ENCODE measurements around the gene PSPN.
"Not testable (repeated sequence)": the region's sequence is repeated elsewhere in the genome, so short reads cannot be mapped to it uniquely, and the experiment has no call there.

Gene PSPN

DNA sequence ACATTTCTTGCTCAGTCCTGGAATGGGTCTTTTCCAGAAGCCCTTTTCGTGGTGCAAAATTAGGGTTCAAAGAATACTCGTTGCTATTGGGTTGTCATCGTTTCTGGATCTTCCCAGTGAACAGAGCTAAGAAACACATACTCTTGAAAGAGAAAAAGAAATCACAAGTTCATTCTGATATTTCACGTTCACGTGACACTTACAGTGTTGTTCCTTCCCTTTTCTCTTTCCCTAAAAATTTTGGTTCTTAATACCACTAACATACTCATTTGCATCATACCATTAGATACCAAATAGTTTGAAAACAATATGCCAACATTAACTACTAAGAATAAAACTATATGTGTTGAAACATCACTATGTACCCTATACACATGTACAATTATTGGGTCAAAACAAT, 30.7 kb upstream of the PSPN start:
- no peak for DNase-seq

GRCh38 chr19:6402837-6403608, 27.3 kb upstream of the PSPN start:
- peak in 52 of 56 donors; percentile 17 to 93 (median 68) for DNase-seq

GRCh38 chr19:6402058-6402457, 26.3 kb upstream of the PSPN start:
- DNase-seq: no peak

GRCh38 chr19:6400062-6400944, 24.6 kb upstream of the PSPN start:
- not testable (repeated sequence) for DNase-seq

DNA sequence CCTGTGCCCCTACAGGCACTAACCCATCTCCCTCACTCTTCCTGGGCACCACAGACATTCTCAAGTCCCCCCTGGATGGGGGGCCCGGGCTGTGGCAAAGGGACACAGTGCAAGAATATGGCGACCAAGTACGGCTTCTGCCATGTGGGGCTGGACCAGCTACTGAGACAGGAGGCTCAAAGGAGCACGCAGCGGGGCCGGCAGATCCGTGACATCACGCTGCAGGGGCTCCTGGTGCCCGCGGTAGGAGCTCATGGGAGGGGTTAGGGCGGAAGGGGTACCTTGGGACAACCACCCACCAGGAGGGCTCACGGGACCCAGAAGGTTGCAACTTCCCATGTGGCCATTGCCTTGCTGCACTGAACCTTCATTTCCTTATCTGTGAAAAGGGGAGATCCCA, 20.6 kb upstream of the PSPN start:
- no peak for DNase-seq

- no peak for DNase-seq
Measured at GRCh38 chr19:6394831-6395230, 19.1 kb upstream of the PSPN start.

DNA sequence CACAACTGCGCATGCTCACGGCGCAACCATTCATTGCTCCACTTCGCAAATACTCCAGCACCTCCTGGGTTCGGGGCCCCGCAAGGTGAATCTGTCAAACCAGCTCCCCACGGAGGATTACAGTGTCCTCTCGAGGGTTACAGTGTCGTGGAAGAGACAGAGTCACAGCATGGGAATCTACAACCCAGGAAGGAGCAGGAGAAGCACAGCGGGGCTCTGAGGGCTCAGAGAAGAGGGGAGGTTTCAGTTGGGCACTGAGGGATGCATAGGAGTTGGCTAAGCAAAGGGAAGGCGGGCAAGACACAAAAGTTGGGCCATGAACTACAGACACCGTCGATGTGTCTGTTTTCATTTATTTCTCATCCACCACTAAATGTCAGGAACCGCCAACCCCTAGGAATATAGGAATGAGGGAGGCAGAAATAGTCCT, 18.3 kb upstream of the PSPN start:
- DNase-seq: no peak

GRCh38 chr19:6393074-6393982, 17.6 kb upstream of the PSPN start, which contains the start of gene GTF2F1:
TSS of gene GTF2F1 (minus strand) at chr19:6393164. CDS start at chr19:6392995, 169 bp downstream.
- DNase-seq: peak; percentile 60 to 98 (median 94)

DNA sequence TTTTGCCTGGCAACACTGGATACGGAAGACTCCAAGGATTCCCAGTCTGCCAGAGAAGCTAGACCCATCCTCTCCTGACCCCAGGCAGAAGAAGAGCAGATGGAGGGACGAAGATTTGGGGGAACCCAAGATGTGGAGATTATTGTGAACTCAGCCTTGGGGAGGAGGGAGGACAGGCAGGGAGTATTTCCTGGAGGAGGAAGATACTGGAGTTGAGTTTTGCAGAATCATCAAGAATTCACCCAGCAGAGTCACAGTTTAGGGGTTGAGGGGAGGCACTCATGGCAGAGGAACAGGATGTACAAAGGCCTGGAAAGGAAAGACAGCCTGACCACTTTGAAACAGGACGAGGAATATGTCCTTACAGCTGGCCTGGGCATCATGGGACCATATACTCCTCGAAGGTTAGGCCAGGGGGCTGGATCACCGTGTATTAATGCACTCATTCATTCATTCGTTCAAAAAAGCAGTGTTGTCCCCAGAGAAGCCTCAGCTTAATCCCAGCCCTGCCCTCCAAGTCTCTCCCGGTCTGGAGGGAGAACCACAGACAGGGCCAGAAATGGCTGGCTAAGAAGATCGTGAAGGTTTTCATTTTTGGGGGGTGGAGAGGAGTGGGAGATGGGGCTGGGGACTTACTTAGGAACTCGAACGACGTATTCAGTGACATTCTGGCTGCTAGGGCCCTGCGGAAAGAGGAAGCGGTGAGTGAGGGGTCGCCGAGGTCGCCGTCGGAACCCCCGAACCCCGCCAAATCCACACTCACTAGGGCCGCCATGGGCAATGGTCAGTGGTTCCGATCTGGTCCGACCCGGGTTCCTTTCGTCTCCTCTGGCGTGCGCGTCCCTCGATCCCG, 16.7 kb upstream of the PSPN start:
- no peak for DNase-seq

GRCh38 chr19:6387372-6387771, 11.6 kb upstream of the PSPN start:
- DNase-seq: no peak

DNA sequence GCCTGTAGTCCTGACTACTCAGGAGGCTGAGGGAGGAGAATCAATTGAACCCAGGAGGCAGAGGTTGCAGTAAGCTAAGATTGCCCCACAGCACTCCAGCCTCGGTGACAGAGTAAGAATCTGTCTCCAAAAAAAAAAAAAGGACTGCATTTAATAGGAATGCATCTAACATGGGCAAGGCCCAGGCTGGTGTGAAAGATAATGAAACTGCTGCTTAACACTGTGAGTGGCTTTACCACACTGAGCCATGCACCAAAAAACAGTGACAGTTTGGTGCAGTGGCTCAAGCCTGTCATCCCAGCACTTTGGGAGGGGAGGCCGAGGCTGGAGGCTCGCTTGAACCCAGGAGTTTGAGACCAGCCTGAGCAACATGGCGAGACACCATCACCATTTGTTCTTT, 8.6 kb upstream of the PSPN start:
- DNase-seq: no peak

DNA sequence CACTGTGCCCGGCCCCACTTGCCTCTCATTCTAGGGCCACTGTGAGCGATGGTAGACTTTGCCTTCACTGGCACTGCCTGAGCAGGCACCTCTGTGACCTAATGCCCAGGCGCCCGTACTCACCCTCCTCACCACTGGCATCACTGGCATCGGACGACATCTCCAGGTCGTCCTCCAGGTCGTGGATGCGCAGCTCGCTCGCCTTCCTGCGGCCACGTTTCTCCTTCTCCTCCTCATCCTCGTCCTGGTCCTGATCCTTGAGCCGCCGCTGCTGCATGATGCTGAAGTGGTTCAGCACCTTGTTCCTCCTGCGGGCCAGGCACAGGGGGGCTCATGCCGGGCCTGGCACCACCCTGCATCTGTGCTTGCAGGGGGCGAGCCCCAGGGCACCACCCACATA, 7.5 kb upstream of the PSPN start:
- DNase-seq: no peak

GRCh38 chr19:6381030-6381750, 5.5 kb upstream of the PSPN start:
- peak in 21 of 56 donors; percentile 3 to 69 (median 35) for DNase-seq

DNA sequence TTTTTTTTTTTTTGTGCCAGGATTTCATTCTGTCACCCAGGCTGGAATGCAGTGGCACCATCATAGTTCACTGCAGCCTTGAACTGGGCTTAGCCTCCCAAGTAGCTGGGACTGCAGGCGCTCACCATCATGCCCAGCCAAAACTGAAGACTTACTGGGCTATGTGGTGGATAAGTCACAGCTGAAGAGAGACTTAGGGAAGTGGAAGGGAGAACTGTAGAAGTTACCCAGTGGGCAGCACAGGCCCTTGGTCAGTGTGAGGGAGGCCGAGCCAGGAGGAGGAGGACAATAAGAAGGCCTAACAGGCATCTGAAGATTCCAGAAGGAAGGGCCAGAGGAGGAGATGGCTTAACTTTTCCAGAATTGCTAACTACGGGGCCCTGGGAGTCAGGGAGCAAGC, 4.0 kb upstream of the PSPN start:
- DNase-seq: no peak

DNA sequence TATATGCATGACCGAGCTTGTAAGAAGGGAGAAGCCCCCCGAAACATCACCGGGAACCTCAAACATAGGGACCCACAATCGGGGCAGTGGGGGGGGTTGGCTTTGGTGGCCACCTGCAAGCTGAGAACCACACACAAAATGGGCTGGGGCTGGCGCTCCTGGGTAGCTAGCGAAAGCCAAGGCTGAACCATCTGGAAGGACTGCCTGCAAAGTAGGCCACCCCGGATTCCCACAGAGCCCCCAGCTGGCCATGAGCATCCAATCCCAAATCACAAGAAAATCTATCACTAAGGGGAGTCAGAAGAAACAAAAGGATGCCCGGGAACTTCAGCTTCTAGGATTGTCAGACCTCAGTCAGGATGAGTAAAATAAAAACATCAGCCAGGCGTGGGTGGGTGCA, 2.8 kb upstream of the PSPN start:
- no peak for DNase-seq

DNA sequence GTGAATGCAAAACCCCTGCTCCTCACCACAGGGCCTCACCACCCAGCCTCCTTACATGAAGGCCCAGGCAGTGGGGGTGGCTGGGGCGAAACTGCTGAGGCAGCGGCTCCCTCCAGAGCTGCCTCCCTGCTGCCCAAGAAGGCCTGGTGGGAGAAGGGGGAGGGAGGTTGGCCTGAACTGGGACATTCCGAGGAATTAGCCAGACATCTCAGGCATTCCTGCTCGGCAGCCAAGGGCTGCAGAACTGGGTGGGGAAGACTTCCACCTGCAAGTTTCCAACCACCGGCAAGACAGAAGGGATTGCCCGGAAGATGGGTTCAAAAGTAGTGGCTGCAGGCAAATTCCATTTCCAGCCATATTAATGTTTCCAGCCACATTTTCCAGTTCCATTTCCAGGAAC, 2.3 kb upstream of the PSPN start:
- DNase-seq: no peak

GRCh38 chr19:6376512-6377190, 918 bp upstream of the PSPN start:
- peak in 1 of 56 donors; percentile 4 for DNase-seq

DNA sequence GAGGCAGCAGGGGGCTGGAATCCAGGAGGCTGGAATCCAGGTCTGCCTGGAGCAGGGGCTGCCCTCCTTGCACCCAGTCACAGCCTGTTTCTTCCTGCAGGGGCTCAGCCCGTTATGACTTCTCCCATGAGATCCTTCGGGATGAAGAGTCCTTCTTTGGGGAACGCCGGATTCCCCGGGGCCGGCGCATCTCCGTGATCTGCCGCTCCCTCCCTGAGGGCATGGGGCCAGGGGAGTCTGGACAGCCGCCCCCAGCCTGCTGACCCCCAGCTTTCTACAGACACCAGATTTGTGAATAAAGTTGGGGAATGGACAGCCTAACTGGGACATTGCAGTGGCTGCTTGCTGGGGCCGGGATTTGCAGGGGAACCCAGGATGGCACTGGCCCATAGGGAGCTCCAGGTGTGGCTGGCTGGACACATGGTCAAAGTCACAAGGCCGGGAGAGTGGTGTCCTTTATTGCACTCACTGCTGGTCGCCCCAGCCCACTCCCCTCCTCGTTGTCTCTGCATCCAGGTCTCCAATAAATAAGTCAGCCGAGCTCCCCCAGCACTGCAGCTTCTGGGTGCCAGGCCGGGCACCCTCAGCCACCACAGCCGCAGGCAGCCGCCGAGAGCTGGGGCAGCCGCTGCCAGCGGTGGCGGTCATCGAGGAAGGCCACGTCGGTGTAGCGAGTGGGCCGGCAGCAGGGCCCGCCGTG, 872 bp downstream of the PSPN start:
- no peak for DNase-seq

Data from nucleus accumbens (tissue), 56 donors.